ENCODE data around the gene FSTL4. TPM values are rescaled to one million over a fixed set of nuclear protein-coding genes. Genes with fewer than 3 reads are reported as not detected.

FSTL4 gene
- 0.26 TPM in 1 of 2 replicates, not detected in the other for total RNA-seq

DNA sequence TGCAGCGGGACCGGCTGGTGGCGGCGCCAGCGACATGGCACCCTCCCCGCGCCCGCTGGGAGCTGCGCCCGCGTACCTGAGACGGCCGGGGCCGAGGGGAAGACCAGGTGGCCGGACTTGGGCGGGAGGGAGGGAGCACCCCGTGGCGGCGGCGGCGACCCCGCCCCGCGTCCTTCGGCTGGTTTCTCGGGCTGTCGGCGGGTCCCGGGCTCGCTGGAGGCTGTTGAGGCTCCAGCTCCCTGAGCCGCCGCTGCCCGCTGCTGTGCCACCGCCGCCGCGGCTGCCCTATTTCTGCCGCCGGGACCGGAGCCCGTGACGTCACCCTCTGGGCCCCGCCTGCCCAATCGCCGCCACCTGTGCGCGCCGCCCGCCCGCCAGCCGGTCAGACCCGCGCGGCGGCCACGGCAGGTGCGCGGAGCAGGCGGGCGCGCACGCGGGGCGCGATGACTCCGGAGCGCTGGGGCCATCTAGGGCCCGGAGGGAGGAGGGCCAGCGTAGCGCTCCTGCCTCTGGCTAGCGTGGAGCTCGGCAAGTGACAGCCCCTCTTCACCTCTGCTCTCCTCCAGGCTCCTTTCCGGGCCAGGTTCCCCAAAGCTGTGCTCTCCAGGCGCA lies at the start of gene FSTL4:
Gene FSTL4, minus strand, starts transcription at position 293 of the 612 bp plus-strand sequence.

